HG03045 (cell line): ENCODE results near the gene TMEM18.

Source experiments
- ATAC-seq: cut with Tn5 transposase; IDR thresholded peaks from one replicate; pipeline ENCODE4 v1.9.1; 2021; ENCODE audit warnings: mild to moderate bottlenecking, moderate library complexity; ENCODE audit not compliant: unreplicated experiment

Gene TMEM18

GRCh38 chr2:653645-654425 lies 23.4 kb downstream of the TMEM18 start:
- ATAC-seq = no peak

GRCh38 chr2:652881-653480 lies 24.2 kb downstream of the TMEM18 start:
- ATAC-seq = no peak

GRCh38 chr2:651951-652373 lies 25.2 kb downstream of the TMEM18 start:
- no peak for ATAC-seq

GRCh38 chr2:650343-651310 lies 26.6 kb downstream of the TMEM18 start:
- no peak for ATAC-seq

- no peak for ATAC-seq
Measured at GRCh38 chr2:649426-650342, 27.5 kb downstream of the TMEM18 start.

- no peak for ATAC-seq
Measured at GRCh38 chr2:648476-649424, 28.5 kb downstream of the TMEM18 start.

GRCh38 chr2:647691-648231 lies 29.4 kb downstream of the TMEM18 start:
- ATAC-seq = no peak

- no peak for ATAC-seq
Measured at GRCh38 chr2:647003-647560, 30.1 kb downstream of the TMEM18 start.

GRCh38 chr2:644871-645270 lies 32.3 kb downstream of the TMEM18 start:
- no peak for ATAC-seq

- ATAC-seq = no peak
Measured at GRCh38 chr2:643761-644160, 33.4 kb downstream of the TMEM18 start.

GRCh38 chr2:643334-643733 lies 33.9 kb downstream of the TMEM18 start:
- no peak for ATAC-seq

GRCh38 chr2:641872-642815 lies 35.1 kb downstream of the TMEM18 start:
- ATAC-seq = no peak

- no peak for ATAC-seq
Measured at GRCh38 chr2:641164-641871, 35.9 kb downstream of the TMEM18 start.

GRCh38 chr2:639703-640102 lies 37.5 kb downstream of the TMEM18 start:
- ATAC-seq = no peak

- no peak for ATAC-seq
Measured at GRCh38 chr2:637804-638203, 39.4 kb downstream of the TMEM18 start.

GRCh38 chr2:637406-637776 lies 39.8 kb downstream of the TMEM18 start:
- ATAC-seq = no peak
